ENCODE data around the gene BMPR2. TPM values are rescaled to one million over a fixed set of nuclear protein-coding genes. Genes with fewer than 3 reads are reported as not detected.

BMPR2 gene
- total and polyA plus RNA-seq, 2 of the 4 experiments (the other 2 are of a cell fraction), result 17.0 to 30.1 TPM

DNA sequence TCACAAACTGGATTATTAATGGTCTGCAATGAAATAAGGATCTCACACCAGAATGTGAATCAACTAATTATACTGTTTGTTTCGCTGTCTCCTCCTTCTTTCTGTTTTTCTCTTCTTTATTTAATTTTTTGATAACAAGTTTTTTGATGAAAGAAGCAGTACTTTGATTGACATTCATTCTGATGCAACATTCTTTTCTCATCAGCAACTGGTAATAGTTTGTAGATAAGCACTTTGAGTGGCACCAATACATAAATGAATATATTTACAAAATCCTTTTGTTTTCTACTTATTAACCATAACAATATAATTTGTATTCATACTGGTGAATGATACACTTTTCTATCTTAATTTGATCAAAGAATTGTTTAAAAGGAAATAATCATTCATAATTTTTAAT is 143.3 kb downstream of the BMPR2 start:
- dilution Hi-C loops (cut with HindIII; ENCODE audit: low sequenced_read_pairs, unreplicated experiment), result no loop called here
- POLR2A ChIA-PET (ENCODE audit: unreplicated experiment), result no interaction called here
- in situ Hi-C loops (cut with MboI; ENCODE audit: low sequenced_read_pairs), result no loop called here

More for the DNA sequence above, 143.3 kb downstream of the BMPR2 start:
- H2BK5ac ChIP-seq (ENCODE audit: low read depth, low read length, poor library complexity, severe bottlenecking), result no peak overlapping the region
- H2AK9ac ChIP-seq (replicated peaks; ENCODE audit: low read depth, low read length, poor library complexity), result no peak overlapping the region
- H4K20me1 ChIP-seq (ENCODE audit: insufficient read depth, low read length), result no peaks in the 10 kb centered on the region
- no peak overlapping the region for H3K56ac ChIP-seq (ENCODE audit: extremely low read depth, insufficient read depth, low read length)
- no peak overlapping the region for H4K91ac ChIP-seq (ENCODE audit: insufficient read depth, low read depth, low read length)
- H2AFZ ChIP-seq (replicated peaks; ENCODE audit: low read length, poor library complexity), result no peak overlapping the region
- no peak for DNase-seq
- H3K18ac ChIP-seq (ENCODE audit: low read depth, low read length), result no peak overlapping the region
- no peak overlapping the region for H4K5ac ChIP-seq (ENCODE audit: low read depth, low read length)
- no TSS peak for BruUV-seq (replicated peaks)
- H3K27ac ChIP-seq (ENCODE audit: insufficient read depth, low read length), result no peak overlapping the region
- no CpG with 5 or more reads among the region's 1 CpG for WGBS, 2 experiments (ENCODE audit: extremely low coverage in 2 of 2, insufficient read length in 1 of 2)
- no peak overlapping the region for H3K23ac ChIP-seq (ENCODE audit: low read depth, low read length)
- no peak overlapping the region for H3K9ac ChIP-seq (ENCODE audit: low read depth, low read length)
- H4K8ac ChIP-seq (ENCODE audit: low read depth in 2 of 2, low read length in 2 of 2), result no peak overlapping the region
- ATAC-seq (ENCODE audit: low read depth), result no peak
- H3K4ac ChIP-seq (ENCODE audit: low read depth, low read length), result no peak overlapping the region
- H2BK15ac ChIP-seq (ENCODE audit: low read depth, low read length), result no peak overlapping the region
- peaks cover 14 to 15% of the 10 kb centered on the region in 2 experiments for H3K79me1 ChIP-seq (ENCODE audit: low read depth in 1 of 2, low read length in 2 of 2)
- CTCF ChIA-PET, result no interaction called here
- peaks cover 36% of the 10 kb centered on the region for H3K36me3 ChIP-seq (ENCODE audit: control insufficient read depth, insufficient read depth, low read length)
- H3K4me3 ChIP-seq (ENCODE audit: insufficient read depth, low read depth, low read length), result no peak overlapping the region
- intact Hi-C loops (cut with micrococcal nuclease), result no loop called here
- no peak for TF ChIP-seq FOS (IDR thresholded peaks at IDR 0.05; ENCODE audit: low read depth, low read length)
- no peak for TF ChIP-seq BHLHE40 (IDR thresholded peaks at IDR 0.05; ENCODE audit: low read depth, low read length)
- no peak for TF ChIP-seq ELK1 (IDR thresholded peaks at IDR 0.05; ENCODE audit: borderline replicate concordance, low read depth, low read length)
- TF ChIP-seq, protein P1, sequence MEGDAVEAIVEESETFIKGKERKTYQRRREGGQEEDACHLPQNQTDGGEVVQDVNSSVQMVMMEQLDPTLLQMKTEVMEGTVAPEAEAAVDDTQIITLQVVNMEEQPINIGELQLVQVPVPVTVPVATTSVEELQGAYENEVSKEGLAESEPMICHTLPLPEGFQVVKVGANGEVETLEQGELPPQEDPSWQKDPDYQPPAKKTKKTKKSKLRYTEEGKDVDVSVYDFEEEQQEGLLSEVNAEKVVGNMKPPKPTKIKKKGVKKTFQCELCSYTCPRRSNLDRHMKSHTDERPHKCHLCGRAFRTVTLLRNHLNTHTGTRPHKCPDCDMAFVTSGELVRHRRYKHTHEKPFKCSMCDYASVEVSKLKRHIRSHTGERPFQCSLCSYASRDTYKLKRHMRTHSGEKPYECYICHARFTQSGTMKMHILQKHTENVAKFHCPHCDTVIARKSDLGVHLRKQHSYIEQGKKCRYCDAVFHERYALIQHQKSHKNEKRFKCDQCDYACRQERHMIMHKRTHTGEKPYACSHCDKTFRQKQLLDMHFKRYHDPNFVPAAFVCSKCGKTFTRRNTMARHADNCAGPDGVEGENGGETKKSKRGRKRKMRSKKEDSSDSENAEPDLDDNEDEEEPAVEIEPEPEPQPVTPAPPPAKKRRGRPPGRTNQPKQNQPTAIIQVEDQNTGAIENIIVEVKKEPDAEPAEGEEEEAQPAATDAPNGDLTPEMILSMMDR (conservative IDR thresholded peaks at IDR 0.05; ENCODE audit: low read depth, low read length), result no peak
- TF ChIP-seq USF2 (IDR thresholded peaks at IDR 0.05; ENCODE audit: low read depth, low read length), result no peak
- TF ChIP-seq NFE2L2 (IDR thresholded peaks at IDR 0.05; ENCODE audit: low read depth, low read length), result no peak
- no peak for TF ChIP-seq POLR2A (IDR thresholded peaks at IDR 0.05; ENCODE audit: low read depth, low read length)
- no peak for TF ChIP-seq RCOR1 (IDR thresholded peaks at IDR 0.05; ENCODE audit: insufficient replicate concordance, low read length)
- no peak for TF ChIP-seq MAZ (IDR thresholded peaks at IDR 0.05; ENCODE audit: borderline replicate concordance, low read depth, low read length)
- TF ChIP-seq CEBPB (IDR thresholded peaks at IDR 0.05; ENCODE audit: low read depth, low read length), result no peak
- TF ChIP-seq SMC3 (IDR thresholded peaks at IDR 0.05; ENCODE audit: low read depth, low read length), result no peak
- TF ChIP-seq CHD1 (IDR thresholded peaks at IDR 0.05; ENCODE audit: low read depth, low read length), result no peak
- TF ChIP-seq RAD21 (IDR thresholded peaks at IDR 0.05; ENCODE audit: low read length), result no peak
- TF ChIP-seq RFX5 (IDR thresholded peaks at IDR 0.05; ENCODE audit: low read depth, low read length), result no peak
- no peak for TF ChIP-seq MXI1 (IDR thresholded peaks at IDR 0.05; ENCODE audit: borderline replicate concordance, low read depth, low read length)
- no peak for TF ChIP-seq MAFK (IDR thresholded peaks at IDR 0.05; ENCODE audit: low read depth, low read length)
- no peaks in the 10 kb centered on the region for H3K27me3 ChIP-seq (ENCODE audit: control insufficient read depth, insufficient read depth, low read length)
- H2BK20ac ChIP-seq (ENCODE audit: low read depth, low read length), result no peak overlapping the region
- no peaks in the 10 kb centered on the region for H3K9me3 ChIP-seq (ENCODE audit: control insufficient read depth, insufficient read depth, low read length)
- no peak overlapping the region for H3K14ac ChIP-seq (replicated peaks; ENCODE audit: low read depth, low read length)
- no peak overlapping the region for H3K4me2 ChIP-seq (ENCODE audit: low read depth, low read length)
- H3K4me1 ChIP-seq (ENCODE audit: control insufficient read depth, insufficient read depth, low read length), result no peaks in the 10 kb centered on the region
- H2BK120ac ChIP-seq (ENCODE audit: low read depth, low read length), result no peak overlapping the region
- peaks cover 5% of the 10 kb centered on the region; the same call in 1 of the 2 replicates for H3K9me1 ChIP-seq (ENCODE audit: insufficient read depth, low read length)
- no peak overlapping the region for H2AK5ac ChIP-seq (ENCODE audit: low read depth, low read length)
